Measurements from ENCODE around the gene SCRN2. TPM values are rescaled to one million over a fixed set of nuclear protein-coding genes. Genes with fewer than 3 reads are reported as not detected.

Gene SCRN2
- total RNA-seq, 2 donors from 2014 or later: 21.4 to 27.1 TPM

DNA sequence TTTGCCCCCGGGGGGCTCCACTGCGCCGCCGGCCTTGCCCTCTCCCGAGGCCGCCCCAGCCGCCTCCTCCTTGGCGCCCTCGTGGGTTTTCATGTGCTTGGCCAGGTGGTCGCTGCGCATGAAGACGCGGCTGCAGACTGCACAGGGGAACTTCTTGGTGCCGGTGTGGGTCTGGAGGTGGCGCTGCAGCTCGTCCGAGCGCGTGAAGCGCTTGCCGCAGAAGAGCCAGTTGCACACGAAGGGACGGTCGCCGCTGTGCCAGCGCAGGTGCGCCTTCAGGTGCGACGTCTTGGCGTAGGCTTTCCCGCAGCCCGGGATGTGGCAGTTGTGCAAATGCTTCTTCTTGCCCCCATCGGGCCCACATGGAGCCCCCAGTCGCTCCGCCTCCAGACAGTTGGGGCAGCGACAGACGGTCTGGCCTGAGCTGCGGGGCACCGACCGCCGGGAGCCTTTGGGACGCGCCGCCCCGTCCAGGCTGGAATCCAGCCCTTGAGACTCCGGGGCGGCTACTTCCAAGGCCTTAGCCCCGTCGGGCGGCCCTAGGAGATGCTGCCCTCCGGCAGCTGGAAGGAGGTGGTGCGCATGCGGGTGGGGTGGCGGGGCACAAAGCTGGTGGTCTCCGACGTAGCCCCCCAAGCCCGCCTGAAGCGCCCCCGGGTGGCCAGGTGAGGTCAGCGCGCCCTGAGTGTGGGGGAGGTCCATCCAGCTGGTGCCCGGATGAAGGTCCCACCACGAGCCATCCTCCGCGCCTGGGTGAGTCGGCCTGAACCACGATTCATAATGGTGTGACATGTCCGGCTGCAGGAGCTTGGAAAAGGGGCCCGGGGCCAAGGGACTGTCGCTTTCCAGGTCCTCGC is 6.5 kb upstream of the SCRN2 start:
- no peaks in the 10 kb centered on the region for H3K9me3 ChIP-seq (ENCODE audit: control insufficient read depth, low read length, poor library complexity, severe bottlenecking)
- Mint-ChIP-seq H3K27me3 (peaks cover 67% of the 10 kb centered on the region), H3K36me3 (ENCODE audit: low read depth) (no peaks in the 10 kb centered on the region), H3K4me1 (peaks cover 28% of the 10 kb centered on the region), H3K27ac (no peak overlapping the region), H3K4me3 (no peak overlapping the region)
- peak; percentile 42 for ATAC-seq
- DNase-seq: no peak

DNA sequence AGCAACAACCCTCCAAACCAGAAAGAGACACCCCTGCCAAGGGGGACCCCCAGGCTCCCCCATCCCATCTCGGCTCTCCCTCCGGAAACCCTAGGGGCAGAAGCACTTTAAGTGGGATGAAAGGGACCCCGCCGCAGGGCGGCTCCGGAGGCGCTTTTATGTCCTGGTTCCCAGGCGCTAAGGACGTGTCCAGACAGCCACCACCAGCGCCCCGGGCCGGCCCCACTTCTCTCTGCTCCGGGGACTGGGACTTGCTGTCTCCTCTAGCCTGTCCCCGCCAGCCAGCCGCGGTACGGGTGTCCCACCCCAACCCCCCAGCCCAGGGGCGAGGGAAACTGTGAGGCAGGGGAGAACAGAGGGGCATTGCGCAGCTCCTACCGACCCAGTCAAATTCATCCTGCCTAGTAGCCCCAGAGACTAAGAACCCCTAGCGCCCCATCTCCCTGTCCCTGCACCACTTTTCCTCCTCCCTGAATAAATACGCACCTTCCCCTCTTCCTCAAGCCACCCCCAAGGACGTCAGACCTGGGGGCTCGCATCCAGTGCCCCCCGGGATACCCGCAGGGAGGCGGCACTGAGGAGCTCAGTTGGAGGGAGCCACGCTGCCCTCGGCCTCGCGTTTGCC is 5.8 kb upstream of the SCRN2 start:
- Mint-ChIP-seq H3K4me1 (peaks cover 20% of the 10 kb centered on the region), H3K27ac (no peak overlapping the region), H3K27me3 (peaks cover 59% of the 10 kb centered on the region), H3K36me3 (ENCODE audit: low read depth) (no peaks in the 10 kb centered on the region), H3K4me3 (peak overlapping the region; percentile 59)
- no peaks in the 10 kb centered on the region for H3K9me3 ChIP-seq (ENCODE audit: control insufficient read depth, low read length, poor library complexity, severe bottlenecking)
- DNase-seq (no peak), ATAC-seq (no peak)

DNA sequence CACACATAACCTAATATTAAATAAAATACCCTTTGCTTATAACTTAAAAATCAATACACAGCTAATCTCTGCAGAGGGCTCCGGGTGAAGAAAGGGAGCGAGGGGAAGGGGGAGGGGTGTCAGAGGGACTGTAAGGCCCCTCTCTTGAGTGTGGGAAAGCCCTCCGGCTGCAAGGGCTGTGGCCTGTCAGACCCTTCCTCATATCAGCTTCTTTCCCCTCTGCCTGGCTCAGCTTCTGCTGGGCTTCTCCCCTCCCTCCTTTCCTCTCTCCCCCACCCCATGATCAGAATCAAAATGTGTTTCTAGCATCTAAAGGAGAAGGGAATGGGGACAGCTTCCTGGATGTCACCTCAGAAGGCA is 4.6 kb upstream of the SCRN2 start:
- Mint-ChIP-seq H3K4me1 (peaks cover 23% of the 10 kb centered on the region), H3K27me3 (peaks cover 56% of the 10 kb centered on the region), H3K4me3 (peak overlapping the region; percentile 21), H3K36me3 (ENCODE audit: low read depth) (no peaks in the 10 kb centered on the region), H3K27ac (no peak overlapping the region)
- no peaks in the 10 kb centered on the region for H3K9me3 ChIP-seq (ENCODE audit: control insufficient read depth, low read length, poor library complexity, severe bottlenecking)
- ATAC-seq (no peak), DNase-seq (no peak)

DNA sequence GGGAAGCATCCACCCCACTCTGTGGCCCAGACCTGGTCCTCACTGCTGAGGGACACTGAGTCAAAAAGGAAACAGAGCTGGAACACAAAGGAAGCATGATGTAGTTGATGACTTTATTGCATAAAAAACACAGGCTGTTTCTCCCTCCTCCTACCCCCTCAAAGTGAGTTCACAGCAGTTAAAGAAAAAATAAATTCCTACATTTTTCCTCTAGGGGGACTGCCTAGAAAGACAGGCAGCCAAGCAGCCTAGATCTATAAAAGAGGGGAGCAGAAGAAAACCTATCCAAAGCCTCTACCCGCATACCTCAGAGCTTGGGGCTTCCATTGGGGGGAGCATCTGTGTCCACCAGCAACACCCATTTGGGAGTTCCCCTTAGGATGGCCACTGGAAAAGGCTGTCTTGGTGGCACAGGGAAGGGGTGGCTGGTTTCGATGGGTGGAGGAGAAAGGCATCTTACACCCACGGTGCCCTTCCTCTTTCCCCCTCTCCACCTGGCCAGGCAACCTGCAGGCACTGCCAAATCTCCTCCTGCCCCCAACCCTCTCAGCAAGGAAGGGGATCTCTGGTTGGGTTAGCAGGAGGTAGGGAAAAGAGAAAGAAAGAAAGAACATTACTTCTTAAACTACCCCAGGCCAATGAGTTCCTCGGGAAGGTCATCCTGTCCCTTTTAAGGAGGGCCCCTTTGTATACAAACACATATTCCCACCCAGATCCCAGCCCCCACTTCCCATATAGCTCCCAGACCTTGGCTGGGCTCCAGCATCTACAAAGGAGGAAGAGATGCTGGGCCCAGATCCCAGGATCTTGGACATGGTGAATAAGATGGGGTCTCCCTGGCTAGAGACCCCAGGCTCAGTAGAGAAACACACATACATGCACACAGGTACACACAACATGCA is 4.0 kb upstream of the SCRN2 start:
- H3K27me3 Mint-ChIP-seq: peaks cover 49% of the 10 kb centered on the region
- DNase-seq: no peak
- ATAC-seq: no peak
- H3K27ac Mint-ChIP-seq: no peak overlapping the region
- H3K4me1 Mint-ChIP-seq: peaks cover 23% of the 10 kb centered on the region
- no peaks in the 10 kb centered on the region for H3K9me3 ChIP-seq (ENCODE audit: control insufficient read depth, low read length, poor library complexity, severe bottlenecking)
- H3K36me3 Mint-ChIP-seq (ENCODE audit: low read depth): no peaks in the 10 kb centered on the region
- H3K4me3 Mint-ChIP-seq: no peak overlapping the region

DNA sequence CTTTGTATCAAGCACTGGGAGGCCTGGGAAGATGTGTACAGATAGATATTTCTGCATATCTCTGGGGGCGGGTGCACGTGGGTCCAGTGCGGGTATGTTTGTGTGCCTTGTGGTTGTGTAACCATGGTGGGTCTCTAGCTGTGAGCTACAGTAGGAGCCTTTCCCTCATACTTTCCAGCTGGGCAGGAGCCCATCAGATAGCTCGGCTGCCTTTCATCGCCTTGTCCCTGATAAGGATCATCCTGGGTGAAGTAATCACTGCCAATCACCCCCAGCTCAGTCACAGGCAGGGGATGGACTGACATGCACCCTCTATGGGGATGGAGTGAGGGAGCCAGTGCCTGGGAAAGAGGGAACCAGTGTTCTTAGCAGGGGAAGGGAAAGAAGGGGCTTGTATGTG is 3.2 kb upstream of the SCRN2 start:
- Mint-ChIP-seq H3K36me3 (ENCODE audit: low read depth) (no peaks in the 10 kb centered on the region), H3K4me1 (peaks cover 22% of the 10 kb centered on the region)

DNA sequence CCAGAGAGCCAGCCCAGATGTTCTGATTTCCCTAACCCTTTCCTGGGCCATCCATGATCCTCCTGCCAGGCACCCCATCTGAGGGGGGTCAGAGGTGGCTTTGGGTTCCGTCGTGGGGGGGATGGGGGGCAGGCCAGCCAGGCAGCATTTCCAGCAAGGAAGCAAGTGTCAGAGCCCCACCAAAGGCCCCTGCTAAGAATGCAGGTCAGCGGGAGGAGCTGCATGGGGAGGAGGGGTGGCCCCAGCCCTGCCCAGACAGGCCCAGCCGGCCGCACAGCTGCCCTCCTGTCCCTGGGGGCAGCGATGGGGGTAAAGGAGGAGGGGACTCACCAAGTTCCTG is 2.3 kb upstream of the SCRN2 start:
- H3K4me1 Mint-ChIP-seq: peaks cover 20% of the 10 kb centered on the region
- H3K9me3 ChIP-seq (ENCODE audit: control insufficient read depth, low read length, poor library complexity, severe bottlenecking): no peaks in the 10 kb centered on the region
- DNase-seq (no peak), ATAC-seq (no peak)
- no peak overlapping the region for H3K4me3 Mint-ChIP-seq
- peaks cover 34% of the 10 kb centered on the region for H3K27me3 Mint-ChIP-seq
- no peaks in the 10 kb centered on the region for H3K36me3 Mint-ChIP-seq (ENCODE audit: low read depth)
- no peak overlapping the region for H3K27ac Mint-ChIP-seq

More for the DNA sequence above, 3.2 kb upstream of the SCRN2 start:
- H3K9me3 ChIP-seq (ENCODE audit: control insufficient read depth, low read length, poor library complexity, severe bottlenecking): no peaks in the 10 kb centered on the region
- H3K4me3 Mint-ChIP-seq: no peak overlapping the region
- H3K27me3 Mint-ChIP-seq: peaks cover 41% of the 10 kb centered on the region
- H3K27ac Mint-ChIP-seq: no peak overlapping the region
- ATAC-seq: no peak
- no peak for DNase-seq

DNA sequence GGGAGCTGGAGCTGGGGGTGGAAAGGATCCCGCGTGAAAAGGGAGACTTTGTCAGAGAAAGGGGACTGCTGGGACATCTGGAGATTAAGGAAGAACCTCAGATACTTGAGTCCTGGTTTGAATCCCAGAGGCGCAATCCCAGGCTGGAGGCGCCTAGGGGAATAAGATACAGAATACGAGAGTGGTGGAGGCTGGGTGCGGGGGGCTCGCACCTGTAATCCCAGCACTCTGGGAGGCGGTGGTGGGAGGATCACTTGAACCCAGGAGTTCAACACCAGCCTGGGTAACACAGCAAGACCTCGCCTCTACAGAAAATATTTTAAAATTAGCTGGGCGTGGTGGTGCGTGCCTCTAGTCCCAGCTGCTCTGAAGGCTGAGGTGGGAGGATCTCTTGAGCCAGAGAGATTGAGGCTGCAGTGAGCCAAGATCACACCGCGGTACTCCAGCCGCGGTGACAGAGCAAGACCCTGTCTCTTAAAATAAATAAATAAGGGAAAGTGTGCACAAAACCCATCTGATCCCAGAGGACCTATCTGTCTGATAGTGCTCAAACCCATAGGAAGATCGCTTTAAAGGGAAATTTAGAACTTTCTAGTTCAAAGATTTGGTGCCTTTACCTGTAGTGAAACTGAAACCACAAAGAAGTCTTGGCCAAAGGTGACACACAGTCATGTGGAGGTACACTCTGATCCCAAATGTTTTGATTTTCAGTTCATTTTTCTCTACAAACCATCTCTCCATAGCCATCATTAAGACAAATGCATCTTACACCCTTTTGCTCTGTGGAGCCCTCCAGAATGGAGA is 617 bp upstream of the SCRN2 start:
- ATAC-seq (no peak), DNase-seq (no peak)
- H3K4me1 Mint-ChIP-seq: peaks cover 16% of the 10 kb centered on the region
- no peaks in the 10 kb centered on the region for H3K9me3 ChIP-seq (ENCODE audit: control insufficient read depth, low read length, poor library complexity, severe bottlenecking)
- peak overlapping the region; percentile 98 for H3K4me3 Mint-ChIP-seq
- H3K36me3 Mint-ChIP-seq (ENCODE audit: low read depth): no peaks in the 10 kb centered on the region
- H3K27me3 Mint-ChIP-seq: peaks cover 26% of the 10 kb centered on the region
- H3K27ac Mint-ChIP-seq: peak overlapping the region; percentile 84

DNA sequence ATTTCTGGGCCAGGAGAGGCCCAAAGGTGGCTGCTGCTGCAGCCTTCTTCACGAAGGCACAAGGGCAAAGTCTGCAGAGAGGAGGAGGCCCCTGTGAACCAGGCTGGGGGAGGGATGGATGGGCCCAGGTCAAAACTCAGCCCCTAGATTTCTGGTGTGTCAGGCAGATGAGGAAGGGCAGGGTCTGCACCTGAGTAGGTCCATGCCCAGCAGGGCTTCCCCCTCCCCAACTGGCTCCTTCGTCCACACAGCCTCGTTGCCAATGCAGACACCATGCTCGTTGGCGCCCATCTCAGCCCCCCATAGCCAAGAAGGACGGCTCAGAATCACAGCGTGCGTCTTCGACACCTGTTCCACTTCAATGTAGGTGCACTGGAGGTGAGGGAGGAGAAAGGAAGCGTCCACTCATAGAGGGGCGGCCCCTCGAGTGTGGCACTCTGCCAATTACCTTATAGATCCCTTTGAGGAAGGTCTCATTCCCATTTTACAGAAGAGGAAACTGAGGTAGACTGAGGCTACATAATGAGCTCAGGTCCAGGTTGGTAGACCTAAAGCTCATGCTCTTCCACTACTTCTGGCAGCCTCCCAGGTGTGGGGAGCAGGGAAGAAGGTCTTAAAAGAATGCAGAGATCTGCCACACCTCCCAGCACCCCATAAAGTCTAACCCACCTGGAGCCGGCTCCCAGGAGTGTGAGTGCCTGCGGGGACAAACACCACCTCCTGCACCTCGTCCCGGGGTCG is 902 bp downstream of the SCRN2 start:
- no peak for ATAC-seq
- H3K9me3 ChIP-seq (ENCODE audit: control insufficient read depth, low read length, poor library complexity, severe bottlenecking): no peaks in the 10 kb centered on the region
- Mint-ChIP-seq H3K36me3 (ENCODE audit: low read depth) (no peaks in the 10 kb centered on the region), H3K27ac (peak overlapping the region; percentile 84), H3K4me1 (peaks cover 22% of the 10 kb centered on the region), H3K27me3 (peaks cover 11% of the 10 kb centered on the region), H3K4me3 (peak overlapping the region; percentile 98)
- no peak for DNase-seq

DNA sequence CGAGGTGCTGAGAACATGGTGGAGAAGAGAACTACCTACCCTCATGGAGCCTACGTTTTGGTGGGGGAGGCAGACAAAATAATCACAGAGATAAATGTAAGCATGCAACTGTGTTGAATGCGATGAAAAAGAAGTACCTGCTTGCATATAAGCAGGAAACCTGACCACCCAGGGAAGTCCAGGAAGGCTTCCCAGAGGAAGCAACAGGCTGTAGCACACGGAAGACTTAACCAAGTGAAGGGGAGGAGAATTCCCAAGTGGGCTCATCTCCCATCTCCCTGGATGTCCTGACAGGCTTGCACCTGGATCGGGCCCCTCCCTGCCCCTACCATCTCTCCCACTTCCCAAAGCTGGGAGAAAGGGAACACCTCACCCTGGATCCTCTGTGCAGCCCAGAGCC is 2.0 kb downstream of the SCRN2 start:
- ATAC-seq (no peak), DNase-seq (no peak)
- H3K9me3 ChIP-seq (ENCODE audit: control insufficient read depth, low read length, poor library complexity, severe bottlenecking): no peaks in the 10 kb centered on the region
- H3K36me3 Mint-ChIP-seq (ENCODE audit: low read depth): no peaks in the 10 kb centered on the region
- peaks cover 1% of the 10 kb centered on the region for H3K27me3 Mint-ChIP-seq
- peaks cover 32% of the 10 kb centered on the region for H3K4me1 Mint-ChIP-seq
- peak overlapping the region; percentile 39 for H3K4me3 Mint-ChIP-seq
- H3K27ac Mint-ChIP-seq: peak overlapping the region; percentile 84

DNA sequence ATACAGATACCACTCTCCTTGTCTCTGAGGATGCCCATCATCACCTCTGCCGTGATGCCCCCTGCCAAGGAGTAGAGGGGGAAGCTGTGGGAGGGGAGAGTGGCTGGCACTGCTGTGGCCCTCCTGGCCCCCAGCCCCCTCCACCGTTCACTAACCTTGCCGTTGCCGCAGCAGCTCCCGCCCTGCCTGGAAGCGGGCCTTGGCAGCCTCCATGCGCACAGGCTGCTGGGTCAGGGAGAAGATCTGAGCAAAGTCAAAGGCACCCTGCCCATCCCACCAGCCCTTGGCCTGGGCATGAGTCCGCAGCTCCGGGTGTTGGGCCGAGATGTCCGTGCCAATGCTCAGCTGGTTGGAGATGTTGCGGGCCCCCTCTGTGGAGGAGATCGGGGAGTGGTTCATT is 2.4 kb downstream of the SCRN2 start:
- peak overlapping the region; percentile 39 for H3K4me3 Mint-ChIP-seq
- no peaks in the 10 kb centered on the region for H3K36me3 Mint-ChIP-seq (ENCODE audit: low read depth)
- no peaks in the 10 kb centered on the region for H3K9me3 ChIP-seq (ENCODE audit: control insufficient read depth, low read length, poor library complexity, severe bottlenecking)
- ATAC-seq (no peak), DNase-seq (no peak)
- H3K27me3 Mint-ChIP-seq: no peaks in the 10 kb centered on the region
- peaks cover 34% of the 10 kb centered on the region for H3K4me1 Mint-ChIP-seq
- no peak overlapping the region for H3K27ac Mint-ChIP-seq

DNA sequence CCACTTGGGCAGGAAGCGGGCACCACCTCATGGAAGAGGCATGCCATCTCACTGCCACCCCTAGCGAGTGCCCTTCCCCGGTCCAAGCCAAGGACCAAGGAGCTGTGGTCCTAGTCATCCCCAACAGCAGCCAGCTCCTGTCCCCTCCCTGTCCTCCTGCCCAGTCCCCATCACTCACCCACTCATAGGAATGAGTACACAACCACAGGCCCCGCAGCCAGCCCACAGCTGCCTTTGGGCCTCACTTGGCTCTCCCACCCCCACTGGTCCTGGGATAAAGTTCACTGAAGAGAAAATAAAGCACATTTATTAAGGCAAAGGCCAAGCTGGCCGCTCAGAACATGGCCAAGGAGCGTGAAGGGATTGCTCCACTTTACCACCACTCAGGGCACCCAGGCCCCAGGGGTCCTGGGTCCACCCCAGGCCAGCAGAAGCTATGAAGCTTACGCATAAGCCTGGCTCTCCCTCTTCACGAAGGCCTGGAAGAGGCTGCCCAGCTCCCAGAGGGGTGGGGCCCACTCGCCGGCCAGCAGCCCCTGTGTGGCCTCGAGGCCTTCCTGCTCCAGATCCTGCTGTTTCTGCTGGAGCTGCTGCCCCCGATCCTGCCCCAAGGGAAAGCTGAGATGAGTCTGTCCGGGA is 3.6 kb downstream of the SCRN2 start:
- no peaks in the 10 kb centered on the region for H3K9me3 ChIP-seq (ENCODE audit: control insufficient read depth, low read length, poor library complexity, severe bottlenecking)
- Mint-ChIP-seq H3K4me3 (no peak overlapping the region), H3K27ac (no peak overlapping the region), H3K27me3 (no peaks in the 10 kb centered on the region), H3K4me1 (peaks cover 29% of the 10 kb centered on the region), H3K36me3 (ENCODE audit: low read depth) (no peaks in the 10 kb centered on the region)
- DNase-seq (no peak), ATAC-seq (no peak)

DNA sequence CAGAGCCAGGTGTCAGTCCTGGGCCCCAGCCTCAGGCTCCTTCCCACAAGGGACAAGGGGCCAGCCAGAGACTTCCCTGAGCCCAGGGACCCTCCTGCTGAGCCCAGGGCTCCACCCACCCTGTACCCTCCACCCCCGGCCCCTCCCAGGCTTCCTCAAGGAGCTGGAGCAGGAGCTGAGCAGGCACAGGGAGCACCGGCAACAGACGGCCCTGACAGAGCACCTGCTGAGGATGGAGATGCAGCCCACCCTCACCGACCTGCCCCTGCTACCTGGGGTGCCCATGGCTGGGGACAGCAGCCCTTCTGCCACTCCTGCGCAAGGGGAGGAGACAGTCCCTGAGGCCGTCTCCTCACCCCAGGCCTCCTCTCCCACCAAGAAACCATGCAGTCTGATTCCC is 4.5 kb downstream of the SCRN2 start:
- Mint-ChIP-seq H3K4me3 (no peak overlapping the region), H3K4me1 (peaks cover 35% of the 10 kb centered on the region), H3K27me3 (no peaks in the 10 kb centered on the region), H3K27ac (no peak overlapping the region), H3K36me3 (ENCODE audit: low read depth) (no peaks in the 10 kb centered on the region)
- no peak for ATAC-seq
- no peak for DNase-seq
- no peaks in the 10 kb centered on the region for H3K9me3 ChIP-seq (ENCODE audit: control insufficient read depth, low read length, poor library complexity, severe bottlenecking)
